ENCODE results near the gene NRXN3.

Gene NRXN3

DNA sequence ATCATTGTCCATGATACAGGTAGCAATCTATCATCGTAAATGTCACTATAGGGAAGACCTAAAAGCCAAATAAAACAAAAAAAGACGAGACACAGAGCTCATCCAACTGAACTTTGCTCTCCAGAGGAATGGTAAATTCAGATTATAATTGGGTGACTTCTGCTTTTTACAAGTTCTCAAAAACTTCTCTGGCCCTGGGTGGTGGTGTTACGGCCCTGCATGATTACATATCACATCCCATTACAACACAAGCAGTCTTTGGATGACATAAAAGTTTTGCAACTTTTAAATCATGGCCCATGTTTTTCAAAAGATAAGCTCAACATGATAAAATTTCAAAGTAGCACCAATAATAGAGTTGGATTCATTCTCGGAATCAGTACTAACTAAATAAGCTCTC, 1741.6 kb downstream of the NRXN3 start:
- no peak overlapping the region for H3K27ac ChIP-seq (ENCODE audit: low read depth, low read length)
- H3K36me3 ChIP-seq (ENCODE audit: control insufficient read depth in 5 of 5, insufficient read depth in 5 of 5, low read length in 5 of 5) = no peaks in the 10 kb centered on the region
- no peak overlapping the region for H3K4me3 ChIP-seq (ENCODE audit: low read depth in 1 of 5, low read length in 5 of 5)
- H3K9me3 ChIP-seq (ENCODE audit: control insufficient read depth in 5 of 5, low read length in 5 of 5) = peaks cover 0 to 6% (median 0%) of the 10 kb centered on the region in 5 donors
- no peaks in the 10 kb centered on the region for H3K4me1 ChIP-seq (ENCODE audit: control insufficient read depth in 5 of 5, insufficient read depth in 5 of 5, low read length in 5 of 5)
- H3K27me3 ChIP-seq (ENCODE audit: control insufficient read depth in 5 of 5, insufficient read depth in 4 of 5, low read length in 5 of 5) = no peaks in the 10 kb centered on the region
- H3K9ac ChIP-seq (ENCODE audit: low read length in 5 of 5) = no peak overlapping the region

GRCh38 chr14:79914595-79914994, 1744.4 kb downstream of the NRXN3 start:
- H3K4me1 ChIP-seq (ENCODE audit: control insufficient read depth in 5 of 5, insufficient read depth in 5 of 5, low read length in 5 of 5) = no peaks in the 10 kb centered on the region
- no peaks in the 10 kb centered on the region for H3K27me3 ChIP-seq (ENCODE audit: control insufficient read depth in 5 of 5, insufficient read depth in 4 of 5, low read length in 5 of 5)
- H3K4me3 ChIP-seq (ENCODE audit: low read depth in 1 of 5, low read length in 5 of 5) = no peak overlapping the region
- H3K9me3 ChIP-seq (ENCODE audit: control insufficient read depth in 5 of 5, low read length in 5 of 5) = peaks cover 0 to 6% (median 0%) of the 10 kb centered on the region in 5 donors
- H3K36me3 ChIP-seq (ENCODE audit: control insufficient read depth in 5 of 5, insufficient read depth in 5 of 5, low read length in 5 of 5) = no peaks in the 10 kb centered on the region
- no peak overlapping the region for H3K27ac ChIP-seq (ENCODE audit: low read depth, low read length)
- no peak overlapping the region for H3K9ac ChIP-seq (ENCODE audit: low read length in 5 of 5)

GRCh38 chr14:79915406-79915805, 1745.2 kb downstream of the NRXN3 start:
- Histone ChIP-seq H3K4me3 (ENCODE audit: low read depth in 1 of 5, low read length in 5 of 5) (no peak overlapping the region), H3K36me3 (ENCODE audit: control insufficient read depth in 5 of 5, insufficient read depth in 5 of 5, low read length in 5 of 5) (no peaks in the 10 kb centered on the region), H3K9ac (ENCODE audit: low read length in 5 of 5) (no peak overlapping the region), H3K9me3 (ENCODE audit: control insufficient read depth in 5 of 5, low read length in 5 of 5) (peaks cover 0 to 6% (median 0%) of the 10 kb centered on the region in 5 donors), H3K27ac (ENCODE audit: low read depth, low read length) (no peak overlapping the region), H3K4me1 (ENCODE audit: control insufficient read depth in 5 of 5, insufficient read depth in 5 of 5, low read length in 5 of 5) (no peaks in the 10 kb centered on the region), H3K27me3 (ENCODE audit: control insufficient read depth in 5 of 5, insufficient read depth in 4 of 5, low read length in 5 of 5) (peaks cover 0 to 2% (median 0%) of the 10 kb centered on the region in 5 donors)

GRCh38 chr14:79916281-79916680, 1746.1 kb downstream of the NRXN3 start:
- Histone ChIP-seq H3K27ac (ENCODE audit: low read depth, low read length) (no peak overlapping the region), H3K36me3 (ENCODE audit: control insufficient read depth in 5 of 5, insufficient read depth in 5 of 5, low read length in 5 of 5) (no peaks in the 10 kb centered on the region), H3K9me3 (ENCODE audit: control insufficient read depth in 5 of 5, low read length in 5 of 5) (peaks cover 0 to 6% (median 0%) of the 10 kb centered on the region in 5 donors), H3K4me3 (ENCODE audit: low read depth in 1 of 5, low read length in 5 of 5) (no peak overlapping the region), H3K27me3 (ENCODE audit: control insufficient read depth in 5 of 5, insufficient read depth in 4 of 5, low read length in 5 of 5) (peaks cover 0 to 2% (median 0%) of the 10 kb centered on the region in 5 donors), H3K9ac (ENCODE audit: low read length in 5 of 5) (no peak overlapping the region), H3K4me1 (ENCODE audit: control insufficient read depth in 5 of 5, insufficient read depth in 5 of 5, low read length in 5 of 5) (no peaks in the 10 kb centered on the region)

GRCh38 chr14:79916892-79917291, 1746.7 kb downstream of the NRXN3 start:
- peaks cover 0 to 6% (median 0%) of the 10 kb centered on the region in 5 donors for H3K9me3 ChIP-seq (ENCODE audit: control insufficient read depth in 5 of 5, low read length in 5 of 5)
- H3K36me3 ChIP-seq (ENCODE audit: control insufficient read depth in 5 of 5, insufficient read depth in 5 of 5, low read length in 5 of 5) = no peaks in the 10 kb centered on the region
- no peaks in the 10 kb centered on the region for H3K4me1 ChIP-seq (ENCODE audit: control insufficient read depth in 5 of 5, insufficient read depth in 5 of 5, low read length in 5 of 5)
- no peak overlapping the region for H3K9ac ChIP-seq (ENCODE audit: low read length in 5 of 5)
- H3K4me3 ChIP-seq (ENCODE audit: low read depth in 1 of 5, low read length in 5 of 5) = no peak overlapping the region
- peaks cover 0 to 2% (median 0%) of the 10 kb centered on the region in 5 donors for H3K27me3 ChIP-seq (ENCODE audit: control insufficient read depth in 5 of 5, insufficient read depth in 4 of 5, low read length in 5 of 5)
- H3K27ac ChIP-seq (ENCODE audit: low read depth, low read length) = no peak overlapping the region
